ENCODE data around the gene SLC5A11. TPM values are rescaled to one million over a fixed set of nuclear protein-coding genes. Genes with fewer than 3 reads are reported as not detected.

SLC5A11 gene
- total RNA-seq, 1 donor from 2014 or later, result 1.1 TPM

DNA sequence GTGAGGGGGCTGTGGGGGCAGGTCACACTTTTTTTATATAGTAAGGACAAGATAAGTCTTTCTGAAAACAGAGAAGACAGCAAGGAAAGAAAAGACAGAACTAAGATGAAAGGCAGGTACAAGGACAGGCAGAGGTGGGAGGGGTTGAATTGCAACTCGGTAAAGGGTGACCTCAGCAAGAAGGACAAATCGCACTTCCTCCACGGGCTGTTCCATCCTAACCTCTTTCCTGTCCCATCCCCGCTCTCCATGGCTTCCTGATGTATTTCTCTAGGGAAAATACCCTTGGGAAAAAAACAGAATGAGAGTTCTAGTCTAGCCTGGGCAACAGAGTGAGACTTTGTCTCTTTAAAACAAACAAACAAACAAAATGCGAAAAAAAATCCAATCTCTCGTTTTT is 112.1 kb downstream of the SLC5A11 start:
- no peak for DNase-seq (ENCODE audit: low spot score)

More for the DNA sequence above, 112.1 kb downstream of the SLC5A11 start:
- no peak for ATAC-seq

Other genes starting within 250 kb of the SLC5A11 start
- gene TNRC6A, start 116.3 kb upstream of the SLC5A11 start, total RNA-seq, result 33.7 TPM
- 22.1 TPM for gene ARHGAP17, start 169.4 kb downstream of the SLC5A11 start, total RNA-seq